DOHH2 (cell line): Measurements from ENCODE around the gene SLAIN1.

ENCODE experiments used
- H3F3A ChIP-seq: fragments of 200-600 bp; sonication (generic), shearing (Covaris generic); 2 replicates; pipeline ENCODE4 v1.6.0; 2016; ENCODE audit warnings: antibody characterized with exemption, mild to moderate bottlenecking; ENCODE audit not compliant: control insufficient read depth, insufficient read depth
- H3K27ac ChIP-seq: fragments of 200-600 bp; sonication (generic); 2 replicates; pipeline ENCODE4 v1.5.1; 2014; ENCODE audit warnings: low read depth, mild to moderate bottlenecking, low read length, moderate library complexity
- H3K27me3 ChIP-seq: fragments of 200-600 bp; sonication (generic); 2 replicates; pipeline ENCODE4 v1.6.1; 2014; ENCODE audit warnings: mild to moderate bottlenecking, low read length, mixed read lengths; ENCODE audit not compliant: control insufficient read depth
- H3K36me3 ChIP-seq: fragments of 200-600 bp; sonication (generic); 2 replicates; pipeline ENCODE4 v1.6.1; 2014; ENCODE audit warnings: mild to moderate bottlenecking, low read length, moderate library complexity, mixed read lengths; ENCODE audit not compliant: control insufficient read depth
- H3K4me1 ChIP-seq: fragments of 200-600 bp; sonication (generic); 2 replicates; pipeline ENCODE4 v1.6.1; 2014; ENCODE audit warnings: mild to moderate bottlenecking, low read length, mixed read lengths; ENCODE audit not compliant: control insufficient read depth
- H3K4me2 ChIP-seq: fragments of 200-600 bp; sonication (generic); 2 replicates; pipeline ENCODE4 v1.6.0; 2014; ENCODE audit warnings: mild to moderate bottlenecking, low read length, moderate library complexity
- H3K4me3 ChIP-seq: fragments of 200-600 bp; sonication (generic); 2 replicates; pipeline ENCODE4 v1.5.1; 2014; ENCODE audit warnings: mild to moderate bottlenecking, low read length, mixed read lengths
- H3K79me2 ChIP-seq: fragments of 200-600 bp; sonication (generic); 2 replicates; pipeline ENCODE4 v1.6.1; 2014; ENCODE audit warnings: mild to moderate bottlenecking, low read length, mixed read lengths; ENCODE audit not compliant: control insufficient read depth
- H3K9me2 ChIP-seq: fragments of 200-600 bp; sonication (generic); replicated peaks from 2 replicates; pipeline ENCODE4 v1.6.1; 2014; ENCODE audit warnings: mild to moderate bottlenecking, low read length, mixed read lengths; ENCODE audit not compliant: control insufficient read depth
- H3K9me3 ChIP-seq: fragments of 200-600 bp; sonication (generic); 2 replicates; pipeline ENCODE4 v1.6.1; 2014; ENCODE audit warnings: antibody characterized with exemption, low read length, mixed read lengths; ENCODE audit not compliant: control insufficient read depth, insufficient read depth
- H4K20me1 ChIP-seq: fragments of 200-600 bp; sonication (generic); 2 replicates; pipeline ENCODE4 v1.6.0; 2014; ENCODE audit warnings: low read depth, mild to moderate bottlenecking, antibody characterized with exemption, low read length, moderate library complexity; ENCODE audit not compliant: control insufficient read depth, insufficient read depth
- CTCF ChIP-seq: fragments of 200-600 bp; sonication (generic); IDR thresholded peaks from one replicate; pipeline ENCODE4 v1.5.1; 2014; ENCODE audit warnings: antibody characterized with exemption, mild to moderate bottlenecking, low read depth, low read length; ENCODE audit not compliant: poor library complexity, severe bottlenecking
- EZH2phosphoT487 ChIP-seq: fragments of 200-600 bp; sonication (generic); IDR thresholded peaks from 2 replicates; pipeline ENCODE4 v1.6.1; 2017; ENCODE audit warnings: borderline replicate concordance, mild to moderate bottlenecking, antibody characterized with exemption, low read length, moderate library complexity, mixed read lengths

The SLAIN1 gene

GRCh38 chr13:77745784-77746183 lies 48.3 kb downstream of the SLAIN1 start:
- H4K20me1 ChIP-seq: no peaks in the 10 kb centered on the region
- H3K27ac ChIP-seq: no peak overlapping the region
- H3K9me3 ChIP-seq: no peaks in the 10 kb centered on the region
- no peaks in the 10 kb centered on the region for H3F3A ChIP-seq
- no peak overlapping the region for H3K4me2 ChIP-seq
- no peak for TF ChIP-seq CTCF
- TF ChIP-seq EZH2phosphoT487: no peak
- no peaks in the 10 kb centered on the region for H3K79me2 ChIP-seq
- no peaks in the 10 kb centered on the region for H3K27me3 ChIP-seq
- H3K4me1 ChIP-seq: no peaks in the 10 kb centered on the region
- H3K36me3 ChIP-seq: peaks cover 20% of the 10 kb centered on the region
- no peak overlapping the region for H3K4me3 ChIP-seq
- no peaks in the 10 kb centered on the region for H3K9me2 ChIP-seq

GRCh38 chr13:77749344-77749880 lies 51.9 kb downstream of the SLAIN1 start:
- Histone ChIP-seq H3K27ac (no peak overlapping the region), H3K79me2 (no peaks in the 10 kb centered on the region), H3K4me2 (no peak overlapping the region), H3K9me2 (no peaks in the 10 kb centered on the region), H3K4me1 (no peaks in the 10 kb centered on the region), H3F3A (no peaks in the 10 kb centered on the region), H4K20me1 (peaks cover 3% of the 10 kb centered on the region; the same call in 1 of the 2 replicates), H3K4me3 (no peak overlapping the region), H3K9me3 (no peaks in the 10 kb centered on the region), H3K27me3 (no peaks in the 10 kb centered on the region), H3K36me3 (peaks cover 15% of the 10 kb centered on the region)
- TF ChIP-seq EZH2phosphoT487 (no peak), CTCF (no peak)

- no peak overlapping the region for H3K27ac ChIP-seq
These were observed 54.3 kb downstream of the SLAIN1 start for GRCh38 chr13:77751513-77752456.

More at GRCh38 chr13:77751513-77752456, 54.3 kb downstream of the SLAIN1 start:
- Histone ChIP-seq H3K9me3 (no peaks in the 10 kb centered on the region), H3K27me3 (no peaks in the 10 kb centered on the region), H3K4me1 (no peaks in the 10 kb centered on the region), H3F3A (no peaks in the 10 kb centered on the region), H3K9me2 (no peaks in the 10 kb centered on the region), H3K4me2 (no peak overlapping the region), H4K20me1 (peaks cover 3% of the 10 kb centered on the region; the same call in 1 of the 2 replicates), H3K79me2 (no peaks in the 10 kb centered on the region), H3K4me3 (no peak overlapping the region), H3K36me3 (peaks cover 9% of the 10 kb centered on the region; the same call in 1 of the 2 replicates)
- TF ChIP-seq CTCF (peak; percentile 84), EZH2phosphoT487 (no peak)
